GM12874 (cell line): ENCODE measurements around the gene LRFN2.

Source experiments
- TF ChIP-seq, protein P1 (sequence below): IDR thresholded peaks from 2 replicates; pipeline ENCODE4 v1.5.1; 2011; ENCODE audit warnings: low read depth, mild to moderate bottlenecking, control low read depth, low read length, moderate library complexity; ENCODE audit not compliant: insufficient read depth

Gene LRFN2

DNA sequence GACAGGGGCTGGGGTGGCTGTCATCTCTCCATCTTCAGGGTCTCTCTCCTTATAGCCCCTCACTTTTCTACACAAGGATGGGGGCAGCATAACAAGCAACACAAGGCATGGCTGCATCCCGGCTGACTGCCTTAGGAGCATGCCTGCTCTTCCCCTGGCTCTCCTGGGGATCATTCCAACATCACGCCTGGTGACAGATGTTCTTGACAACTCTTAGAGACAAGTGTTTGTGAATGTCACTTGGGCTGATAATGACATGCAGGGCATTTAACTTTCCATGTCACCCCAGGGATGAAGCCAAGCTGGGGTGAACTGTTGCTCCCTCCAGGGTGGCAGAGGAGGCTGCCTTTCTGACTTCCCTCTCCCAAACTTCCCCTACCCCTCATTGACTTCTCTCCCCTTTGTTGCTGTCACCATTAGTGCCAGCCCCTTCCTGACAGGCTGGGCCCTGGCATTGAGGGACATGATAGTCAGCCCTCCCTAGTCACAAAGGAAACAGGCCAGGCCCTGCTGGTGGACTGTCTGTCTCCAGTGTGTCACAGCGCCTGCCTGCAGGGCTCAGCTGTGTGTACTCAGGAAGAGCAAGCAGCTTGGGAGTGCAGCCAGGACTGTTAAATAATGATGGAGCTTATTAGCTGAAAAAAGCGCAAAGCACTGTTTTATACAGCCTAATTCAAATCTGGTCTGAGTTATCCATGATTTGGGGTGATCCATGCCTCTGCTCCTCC, 161.8 kb downstream of the LRFN2 start:
- TF ChIP-seq, protein P1, sequence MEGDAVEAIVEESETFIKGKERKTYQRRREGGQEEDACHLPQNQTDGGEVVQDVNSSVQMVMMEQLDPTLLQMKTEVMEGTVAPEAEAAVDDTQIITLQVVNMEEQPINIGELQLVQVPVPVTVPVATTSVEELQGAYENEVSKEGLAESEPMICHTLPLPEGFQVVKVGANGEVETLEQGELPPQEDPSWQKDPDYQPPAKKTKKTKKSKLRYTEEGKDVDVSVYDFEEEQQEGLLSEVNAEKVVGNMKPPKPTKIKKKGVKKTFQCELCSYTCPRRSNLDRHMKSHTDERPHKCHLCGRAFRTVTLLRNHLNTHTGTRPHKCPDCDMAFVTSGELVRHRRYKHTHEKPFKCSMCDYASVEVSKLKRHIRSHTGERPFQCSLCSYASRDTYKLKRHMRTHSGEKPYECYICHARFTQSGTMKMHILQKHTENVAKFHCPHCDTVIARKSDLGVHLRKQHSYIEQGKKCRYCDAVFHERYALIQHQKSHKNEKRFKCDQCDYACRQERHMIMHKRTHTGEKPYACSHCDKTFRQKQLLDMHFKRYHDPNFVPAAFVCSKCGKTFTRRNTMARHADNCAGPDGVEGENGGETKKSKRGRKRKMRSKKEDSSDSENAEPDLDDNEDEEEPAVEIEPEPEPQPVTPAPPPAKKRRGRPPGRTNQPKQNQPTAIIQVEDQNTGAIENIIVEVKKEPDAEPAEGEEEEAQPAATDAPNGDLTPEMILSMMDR, result no peak

DNA sequence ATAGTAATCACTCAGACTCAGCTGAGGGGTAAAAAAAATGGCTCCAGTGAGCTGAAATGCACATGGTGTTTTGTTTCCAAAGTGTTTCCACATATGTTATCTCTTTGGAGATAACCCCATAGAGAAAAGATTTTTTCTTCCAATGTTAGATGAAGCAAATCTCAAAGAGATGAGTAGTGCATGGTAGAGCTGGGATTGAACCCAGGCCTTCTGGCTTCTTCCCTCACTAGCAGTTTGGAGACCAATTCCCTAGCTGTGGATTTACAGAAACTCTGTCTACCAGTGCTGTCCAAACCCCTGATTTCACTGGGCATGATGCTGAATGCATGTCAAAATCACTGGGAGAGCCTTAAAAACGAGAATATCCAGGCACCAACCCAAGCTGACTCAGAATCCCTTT, 165.1 kb downstream of the LRFN2 start:
- TF ChIP-seq, protein P1, result no peak

DNA sequence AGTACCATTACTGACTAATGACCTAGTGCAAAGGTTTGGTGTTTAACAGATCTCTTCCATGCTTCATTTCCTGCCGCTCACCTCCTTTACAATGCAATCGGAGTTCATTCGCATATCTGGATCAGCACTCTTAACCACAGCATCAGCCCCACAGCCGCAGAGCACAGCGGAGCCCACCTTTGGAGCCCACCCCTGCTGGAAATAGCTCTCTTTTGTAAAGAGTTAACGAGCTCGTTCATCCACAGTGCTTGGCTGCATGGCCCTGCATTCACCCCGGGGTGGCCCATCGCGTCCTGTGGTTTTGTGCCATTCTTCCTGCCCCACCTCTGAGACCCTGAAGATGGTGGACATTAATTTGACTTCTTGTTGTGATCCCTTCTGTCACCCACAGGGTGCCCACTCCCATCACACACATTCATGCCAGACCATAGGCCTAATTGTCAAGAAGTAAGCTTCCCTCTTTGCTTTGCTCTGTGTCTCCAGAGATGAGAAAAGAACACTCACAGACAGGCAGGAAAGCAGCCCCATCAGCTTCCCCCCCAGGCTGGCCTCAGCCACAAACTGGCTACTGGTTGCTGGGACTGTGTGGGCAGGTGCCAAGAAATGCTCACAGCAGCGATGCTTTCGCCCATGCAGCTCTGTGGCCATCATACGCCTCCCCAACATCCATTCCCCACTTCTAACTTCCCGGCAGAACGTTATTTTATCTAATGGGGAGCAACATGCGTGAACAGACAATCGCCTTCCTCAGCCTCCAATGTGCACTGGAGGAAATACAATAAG, 167.0 kb downstream of the LRFN2 start:
- TF ChIP-seq, protein P1, result no peak

DNA sequence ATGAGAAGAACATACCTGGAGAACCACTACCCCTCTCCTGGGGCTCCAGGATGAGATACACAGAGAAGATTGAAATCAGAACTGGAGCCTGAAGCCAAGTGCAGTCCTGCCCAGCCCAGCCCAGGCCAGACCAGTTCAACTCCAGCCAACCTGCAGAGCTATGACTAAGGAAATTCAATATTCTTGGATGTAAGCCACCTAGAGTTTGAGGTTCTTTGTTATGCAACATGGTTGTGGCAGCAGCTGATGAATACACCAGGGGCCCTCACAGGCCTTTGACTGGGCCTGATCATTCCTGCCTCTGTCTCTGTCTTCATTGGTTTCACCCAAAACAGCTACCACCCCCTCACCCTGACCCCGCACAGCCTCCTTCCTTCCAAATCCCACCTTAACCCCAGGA, 167.8 kb downstream of the LRFN2 start:
- TF ChIP-seq, protein P1, result no peak

DNA sequence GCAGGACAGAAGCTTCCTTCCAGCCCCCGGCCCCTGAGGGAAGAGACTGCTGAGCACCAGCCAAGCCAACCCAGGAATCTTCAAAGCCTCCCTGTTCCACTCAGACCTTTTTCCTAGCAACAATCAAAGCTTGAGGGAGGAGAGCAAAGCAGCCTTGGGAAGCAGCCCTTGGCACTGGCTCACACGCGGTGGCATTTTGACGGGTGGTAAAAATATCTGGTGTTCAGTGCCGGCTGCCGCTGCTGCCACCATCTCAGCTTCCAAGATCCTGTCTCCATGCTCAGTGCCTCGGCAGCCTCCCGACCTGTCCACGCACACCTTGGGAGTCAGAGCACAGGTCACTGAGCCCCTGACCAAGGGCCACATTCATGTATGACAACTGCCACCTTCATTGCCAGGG, 170.1 kb downstream of the LRFN2 start:
- TF ChIP-seq, protein P1, result no peak

DNA sequence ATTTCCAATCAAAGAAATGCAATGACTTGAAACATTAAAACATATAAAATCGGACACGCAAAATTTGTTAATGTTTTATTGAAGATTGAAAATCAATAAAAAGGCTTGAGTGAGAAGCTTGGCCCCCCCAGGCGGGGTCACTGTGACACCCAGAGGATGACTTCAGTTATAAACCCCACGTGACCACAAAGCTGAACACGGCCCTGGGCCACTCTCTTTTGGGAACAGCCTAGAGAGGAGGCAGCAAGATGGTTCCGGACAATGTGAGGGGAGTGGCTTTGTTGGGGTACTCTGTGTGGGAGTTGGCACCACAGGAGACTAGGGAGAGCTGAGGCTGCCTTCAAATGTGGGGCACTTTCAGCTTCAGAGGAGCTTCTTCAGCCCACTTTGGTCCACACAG, 172.5 kb downstream of the LRFN2 start:
- TF ChIP-seq, protein P1, result no peak

DNA sequence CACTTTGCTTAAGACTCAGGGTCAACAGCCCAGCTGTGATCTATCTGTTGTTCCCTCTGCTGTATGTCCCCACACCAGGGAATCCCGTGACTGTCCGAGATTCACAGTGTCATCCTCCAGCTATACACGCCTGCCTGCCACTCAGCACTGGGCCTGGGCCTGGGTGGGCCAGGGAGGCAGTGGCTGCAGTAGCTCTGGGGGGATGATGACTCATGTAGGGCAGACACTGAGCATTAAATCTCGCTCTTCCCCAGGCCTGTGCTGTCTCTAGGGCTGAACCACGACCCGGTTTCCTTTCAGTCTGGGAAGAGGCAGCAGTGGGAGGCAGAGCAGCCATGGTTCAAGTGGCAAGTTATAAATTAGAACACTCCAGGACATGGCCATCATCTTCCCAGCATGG, 173.9 kb downstream of the LRFN2 start:
- TF ChIP-seq, protein P1, result no peak
